ENCODE data around the gene MYOZ3.

- TF ChIP-seq SP1 (IDR thresholded peaks at IDR 0.05; ENCODE audit: low read depth) (no peak), ELF1 (IDR thresholded peaks at IDR 0.05; ENCODE audit: borderline replicate concordance, low read depth) (no peak), POLR2A (IDR thresholded peaks at IDR 0.05; ENCODE audit: borderline replicate concordance, extremely low read depth, insufficient read depth, insufficient read length) (no peak), EZH2phosphoT487 (IDR thresholded peaks at IDR 0.05; ENCODE audit: borderline replicate concordance) (no peak)
- TF ChIP-seq, protein P1, sequence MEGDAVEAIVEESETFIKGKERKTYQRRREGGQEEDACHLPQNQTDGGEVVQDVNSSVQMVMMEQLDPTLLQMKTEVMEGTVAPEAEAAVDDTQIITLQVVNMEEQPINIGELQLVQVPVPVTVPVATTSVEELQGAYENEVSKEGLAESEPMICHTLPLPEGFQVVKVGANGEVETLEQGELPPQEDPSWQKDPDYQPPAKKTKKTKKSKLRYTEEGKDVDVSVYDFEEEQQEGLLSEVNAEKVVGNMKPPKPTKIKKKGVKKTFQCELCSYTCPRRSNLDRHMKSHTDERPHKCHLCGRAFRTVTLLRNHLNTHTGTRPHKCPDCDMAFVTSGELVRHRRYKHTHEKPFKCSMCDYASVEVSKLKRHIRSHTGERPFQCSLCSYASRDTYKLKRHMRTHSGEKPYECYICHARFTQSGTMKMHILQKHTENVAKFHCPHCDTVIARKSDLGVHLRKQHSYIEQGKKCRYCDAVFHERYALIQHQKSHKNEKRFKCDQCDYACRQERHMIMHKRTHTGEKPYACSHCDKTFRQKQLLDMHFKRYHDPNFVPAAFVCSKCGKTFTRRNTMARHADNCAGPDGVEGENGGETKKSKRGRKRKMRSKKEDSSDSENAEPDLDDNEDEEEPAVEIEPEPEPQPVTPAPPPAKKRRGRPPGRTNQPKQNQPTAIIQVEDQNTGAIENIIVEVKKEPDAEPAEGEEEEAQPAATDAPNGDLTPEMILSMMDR (IDR thresholded peaks at IDR 0.05 in 2 of 3, conservative IDR thresholded peaks at IDR 0.05 in 1 of 3; ENCODE audit: borderline replicate concordance in 1 of 3, insufficient read depth in 1 of 3, low read depth in 2 of 3, low read length in 2 of 3), result no peak
Measured at GRCh38 chr5:150614661-150615060, 46.4 kb upstream of the MYOZ3 start.

Data from HCT116 (cell line).